SK-N-SH treated with all-trans-retinoic acid at 6 μM for 48 hours (cell line): Measurements from ENCODE around the gene S100A7.

Experiments used
- ATAC-seq: fragments of 200-7000 bp; cut with Tn5 transposase; 3 replicates; pipeline ENCODE4 v1.9.1; 2020; ENCODE audit warnings: mild to moderate bottlenecking, moderate library complexity
- ARNTL ChIP-seq: fragments of 450-650 bp; formaldehyde crosslinking; IDR thresholded peaks from 2 replicates; pipeline ENCODE4 v1.5.0; 2020; ENCODE audit warnings: low read depth, mild to moderate bottlenecking, moderate library complexity, borderline replicate concordance
- CREB5 ChIP-seq: fragments of 250-450 bp; sonication (Bioruptor Pico); IDR thresholded peaks from 2 replicates; pipeline ENCODE4 v1.5.1; 2020; ENCODE audit warnings: low read depth, mild to moderate bottlenecking, moderate library complexity
- CSDC2 ChIP-seq: fragments of 250-450 bp; sonication (Bioruptor Pico); IDR thresholded peaks from 2 replicates; pipeline ENCODE4 v1.5.0; 2020; ENCODE audit warnings: mild to moderate bottlenecking, moderate library complexity
- CSRNP3 ChIP-seq: fragments of 250-450 bp; sonication (Bioruptor Pico); IDR thresholded peaks from 2 replicates; pipeline ENCODE4 v1.5.1; 2021; ENCODE audit warnings: mild to moderate bottlenecking, moderate library complexity
- ESRRG ChIP-seq: fragments of 250-450 bp; sonication (Bioruptor Pico); IDR thresholded peaks from 2 replicates; pipeline ENCODE4 v1.6.1; 2021; ENCODE audit warnings: mild to moderate bottlenecking
- ISL1 ChIP-seq: fragments of 250-450 bp; sonication (Bioruptor Pico); IDR thresholded peaks from 2 replicates; pipeline ENCODE4 v2.1.2; 2022; ENCODE audit warnings: mild to moderate bottlenecking, moderate library complexity
- OSR1 ChIP-seq: fragments of 250-450 bp; sonication (Bioruptor Pico); IDR thresholded peaks from 2 replicates; pipeline ENCODE4 v1.8.0; 2022; ENCODE audit warnings: moderate library complexity, mild to moderate bottlenecking, inconsistent platforms
- PPARA ChIP-seq: fragments of 250-450 bp; sonication (Bioruptor Pico); IDR thresholded peaks from 2 replicates; pipeline ENCODE4 v1.5.0; 2020; ENCODE audit warnings: mild to moderate bottlenecking, borderline replicate concordance
- RARB ChIP-seq: fragments of 250-450 bp; sonication (Bioruptor Pico); IDR thresholded peaks from 2 replicates; pipeline ENCODE4 v1.8.0; 2021; ENCODE audit warnings: mild to moderate bottlenecking, moderate library complexity
- SNAI2 ChIP-seq: fragments of 250-450 bp; sonication (Bioruptor Pico); IDR thresholded peaks from 2 replicates; pipeline ENCODE4 v1.5.0; 2020; ENCODE audit warnings: mild to moderate bottlenecking, moderate library complexity
- TCF4 ChIP-seq: fragments of 250-450 bp; sonication (Bioruptor Pico); IDR thresholded peaks from 2 replicates; pipeline ENCODE4 v1.8.0; 2021; ENCODE audit warnings: mild to moderate bottlenecking, moderate library complexity, borderline replicate concordance
- TOX ChIP-seq: fragments of 250-450 bp; sonication (Bioruptor Pico); IDR thresholded peaks from 2 replicates; pipeline ENCODE4 v1.8.0; 2021; ENCODE audit warnings: mild to moderate bottlenecking, moderate library complexity, borderline replicate concordance
- TSHZ2 ChIP-seq: fragments of 250-450 bp; sonication (Bioruptor Pico); IDR thresholded peaks from 2 replicates; pipeline ENCODE4 v1.5.0; 2020; ENCODE audit warnings: mild to moderate bottlenecking, moderate library complexity
- ZC3H10 ChIP-seq: fragments of 250-450 bp; sonication (Bioruptor Pico); IDR thresholded peaks from 2 replicates; pipeline ENCODE4 v1.5.1; 2021; ENCODE audit warnings: mild to moderate bottlenecking, moderate library complexity
- ZFP3 ChIP-seq: fragments of 250-450 bp; sonication (Bioruptor Pico); IDR thresholded peaks from 2 replicates; pipeline ENCODE4 v1.5.0; 2020; ENCODE audit warnings: mild to moderate bottlenecking, moderate library complexity
- ZFP30 ChIP-seq: fragments of 450-650 bp; formaldehyde crosslinking; IDR thresholded peaks from 2 replicates; pipeline ENCODE4 v1.5.0; 2022; ENCODE audit warnings: mild to moderate bottlenecking, moderate library complexity
- ZNF565 ChIP-seq: fragments of 450-650 bp; formaldehyde crosslinking; conservative IDR thresholded peaks from 2 replicates; pipeline ENCODE4 v1.5.0; 2020; ENCODE audit warnings: low read depth, mild to moderate bottlenecking, moderate library complexity
- ZNF70 ChIP-seq: fragments of 450-650 bp; formaldehyde crosslinking; IDR thresholded peaks from 2 replicates; pipeline ENCODE4 v1.5.0; 2020; ENCODE audit warnings: mild to moderate bottlenecking, moderate library complexity
- ZNF8 ChIP-seq: fragments of 450-650 bp; formaldehyde crosslinking; IDR thresholded peaks from 2 replicates; pipeline ENCODE4 v1.5.0; 2020; ENCODE audit warnings: mild to moderate bottlenecking, moderate library complexity

S100A7 gene

GRCh38 chr1:153460551-153460950 lies at the start of gene S100A7:
Gene S100A7, minus strand, starts transcription at chr1:153460651. Its CDS starts 1,638 bp downstream, at chr1:153459013.
- ATAC-seq = no peak
- TF ChIP-seq ZFP30 (CRISPR knock-in tag) = no peak
- no peak for TF ChIP-seq ESRRG (CRISPR knock-in tag)

- peak; percentile 49 for ATAC-seq
- TF ChIP-seq OSR1 (CRISPR knock-in tag) = 0 out of 2 replicates have a peak, but pooled peaks have one; percentile 29
- no peak for TF ChIP-seq TSHZ2 (CRISPR knock-in tag)
These were observed 49.4 kb upstream of the S100A7 start for GRCh38 chr1:153509729-153510354.

- TF ChIP-seq OSR1 (CRISPR knock-in tag) (no peak), TOX (CRISPR knock-in tag) (no peak), CSRNP3 (no peak), ZFP3 (CRISPR knock-in tag) (no peak), ZFP30 (CRISPR knock-in tag) (no peak), PPARA (CRISPR knock-in tag) (no peak), ZNF8 (CRISPR knock-in tag) (no peak), ZNF565 (CRISPR knock-in tag) (no peak), CREB5 (CRISPR knock-in tag) (no peak), TCF4 (CRISPR knock-in tag) (no peak), ISL1 (no peak), ZNF70 (CRISPR knock-in tag) (no peak), CSDC2 (CRISPR knock-in tag) (no peak), SNAI2 (CRISPR knock-in tag) (no peak), ARNTL (CRISPR knock-in tag) (no peak), RARB (CRISPR knock-in tag) (no peak), ZC3H10 (CRISPR knock-in tag) (no peak), TSHZ2 (CRISPR knock-in tag) (no peak)
- no peak for ATAC-seq
These were observed 48.6 kb upstream of the S100A7 start for GRCh38 chr1:153509036-153509435.

- TF ChIP-seq SNAI2 (CRISPR knock-in tag) = no peak
- TF ChIP-seq CSDC2 (CRISPR knock-in tag) = no peak
These were observed 47.6 kb upstream of the S100A7 start for GRCh38 chr1:153507926-153508583.

More at GRCh38 chr1:153507926-153508583, 47.6 kb upstream of the S100A7 start:
- ATAC-seq = no peak
